ENCODE data around the gene JPH3. TPM values are rescaled to one million over a fixed set of nuclear protein-coding genes. Genes with fewer than 3 reads are reported as not detected.

Gene JPH3
- total and polyA plus RNA-seq, 10 of the 15 experiments (the other 5 are each of a cell fraction or from before 2014, with no cell fraction given) = 0.05 TPM; not detected in 9

DNA sequence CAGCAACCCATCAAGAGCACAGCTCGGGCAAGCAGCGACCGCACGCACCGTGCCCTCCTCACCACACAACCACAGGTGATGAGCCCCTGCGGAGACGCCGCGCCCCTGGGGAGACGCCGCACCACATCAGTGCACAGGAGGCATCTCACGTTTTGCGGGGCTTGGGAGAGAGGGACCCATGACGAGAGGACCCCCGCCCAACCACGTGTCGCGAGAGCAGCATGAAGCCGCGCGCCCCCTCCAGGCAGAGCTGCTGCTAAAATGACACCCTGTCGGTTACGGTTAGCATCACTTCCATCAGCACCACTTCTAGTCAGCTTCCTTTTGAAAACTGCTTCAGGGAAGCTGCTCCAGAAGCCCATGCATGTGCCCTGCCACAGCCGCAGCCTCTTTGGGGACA is 118.1 kb downstream of the JPH3 start:
- in situ Hi-C loops (cut with MboI) (no loop called here), intact Hi-C loops (cut with micrococcal nuclease; ENCODE audit: unreplicated experiment) (no loop called here)
- Histone ChIP-seq H3K27ac (ENCODE audit: control insufficient read depth, insufficient read depth) (no peak overlapping the region), H2AFZ (ENCODE audit: control insufficient read depth, low read depth, low read length) (no peak overlapping the region), H3K4me1 (ENCODE audit: control insufficient read depth, insufficient read depth, low read length) (peaks cover 21% of the 10 kb centered on the region), H3K36me3 (ENCODE audit: control insufficient read depth in 2 of 2, insufficient read depth in 2 of 2, low read length in 1 of 2) (peaks cover 3 to 30% of the 10 kb centered on the region in 2 experiments; a peak in 3 of 4 replicates), H3K4me3 (no peak overlapping the region), H3K4me2 (ENCODE audit: control insufficient read depth, insufficient read depth) (no peak overlapping the region), H4K20me1 (ENCODE audit: control insufficient read depth, insufficient read depth) (no peaks in the 10 kb centered on the region), H3K9me3 (replicated peaks; ENCODE audit: control insufficient read depth, insufficient read depth, low read length) (no peaks in the 10 kb centered on the region), H3K27me3 (replicated peaks in 1 of 2; ENCODE audit: control insufficient read depth in 2 of 2, insufficient read depth in 2 of 2, low read length in 1 of 2) (no peaks in the 10 kb centered on the region), H3K79me2 (ENCODE audit: control insufficient read depth, insufficient read depth, low read length) (peaks cover 3% of the 10 kb centered on the region; the same call in 1 of the 2 replicates), H3K9ac (ENCODE audit: control insufficient read depth, insufficient read depth, low read length) (no peak overlapping the region)
- ChIA-PET SMC1A (ENCODE audit: uncharacterized antibody, unreplicated experiment) (no interaction called here), RAD21 (ENCODE audit: unreplicated experiment) (no interaction called here), POLR2A (no interaction called here), CTCF (no interaction called here)
- no peak for DNase-seq (ENCODE audit: low read depth, low spot score)
- no TSS peak for BruUV-seq (replicated peaks)
- ATAC-seq = no peak
- WGBS (ENCODE audit: insufficient coverage, insufficient replicate concordance, low lambda C conversion rate, missing lambda C conversion rate) = 87% methylated on average over 24 of the region's 24 CpGs
- TF ChIP-seq IKZF2 (IDR thresholded peaks at IDR 0.05) (no peak), ATF2 (IDR thresholded peaks at IDR 0.05; ENCODE audit: low read length) (no peak), ZNF24 (IDR thresholded peaks at IDR 0.05) (no peak), SKIL (IDR thresholded peaks at IDR 0.05; ENCODE audit: low read depth, poor library complexity, severe bottlenecking) (no peak), TBL1XR1 (IDR thresholded peaks at IDR 0.05; ENCODE audit: low read depth, low read length) (no peak), CEBPB (IDR thresholded peaks at IDR 0.05; ENCODE audit: borderline replicate concordance in 1 of 2, low read depth in 2 of 2, low read length in 2 of 2) (no peak), CEBPZ (IDR thresholded peaks at IDR 0.05; ENCODE audit: low read depth, low read length) (no peak), CREM (IDR thresholded peaks at IDR 0.05; ENCODE audit: low read depth) (no peak), SIN3A (IDR thresholded peaks at IDR 0.05; ENCODE audit: low read depth, low read length) (no peak)
- TF ChIP-seq, protein P1, sequence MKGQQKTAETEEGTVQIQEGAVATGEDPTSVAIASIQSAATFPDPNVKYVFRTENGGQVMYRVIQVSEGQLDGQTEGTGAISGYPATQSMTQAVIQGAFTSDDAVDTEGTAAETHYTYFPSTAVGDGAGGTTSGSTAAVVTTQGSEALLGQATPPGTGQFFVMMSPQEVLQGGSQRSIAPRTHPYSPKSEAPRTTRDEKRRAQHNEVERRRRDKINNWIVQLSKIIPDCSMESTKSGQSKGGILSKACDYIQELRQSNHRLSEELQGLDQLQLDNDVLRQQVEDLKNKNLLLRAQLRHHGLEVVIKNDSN (IDR thresholded peaks at IDR 0.05; ENCODE audit: borderline replicate concordance, extremely low read length, insufficient read depth, low read depth, low read length) = no peak
- FAIRE-seq = no peak

All from GM12878 (cell line).